HG03342 (cell line): ENCODE data around the gene NPM1.
"Not testable (repeated sequence)": the region's sequence is repeated elsewhere in the genome, so short reads cannot be mapped to it uniquely, and the experiment has no call there.

Experiments used
- ATAC-seq: cut with Tn5 transposase; IDR thresholded peaks from one replicate; pipeline ENCODE4 v1.9.1; 2021; ENCODE audit warnings: mild to moderate bottlenecking, moderate library complexity; ENCODE audit not compliant: unreplicated experiment

The NPM1 gene

GRCh38 chr5:171387345-171387969 lies at the start of gene NPM1:
NPM1 (plus strand) TSS chr5:171387849; CDS start chr5:171387949, 100 bp downstream.
- ATAC-seq = peak; percentile 86

GRCh38 chr5:171340042-171340441 lies 47.6 kb upstream of the NPM1 start:
- ATAC-seq = no peak

GRCh38 chr5:171340491-171340890 lies 47.2 kb upstream of the NPM1 start:
- no peak for ATAC-seq

- ATAC-seq = peak; percentile 78
Measured at GRCh38 chr5:171342362-171343111, 45.1 kb upstream of the NPM1 start.

- no peak for ATAC-seq
Measured at GRCh38 chr5:171344936-171345608, 42.6 kb upstream of the NPM1 start.

- no peak for ATAC-seq
Measured at GRCh38 chr5:171351536-171352073, 36.0 kb upstream of the NPM1 start.

- ATAC-seq = peak; percentile 94
Measured at GRCh38 chr5:171355302-171355724, 32.3 kb upstream of the NPM1 start.

GRCh38 chr5:171357843-171358242 lies 29.8 kb upstream of the NPM1 start:
- ATAC-seq = no peak

- not testable (repeated sequence) for ATAC-seq
Measured at GRCh38 chr5:171361151-171361550, 26.5 kb upstream of the NPM1 start.

GRCh38 chr5:171363249-171363648 lies 24.4 kb upstream of the NPM1 start:
- ATAC-seq = not testable (repeated sequence)

GRCh38 chr5:171363846-171364245 lies 23.8 kb upstream of the NPM1 start:
- ATAC-seq = peak; percentile 67

GRCh38 chr5:171365351-171365750 lies 22.3 kb upstream of the NPM1 start:
- no peak for ATAC-seq

GRCh38 chr5:171366645-171367044 lies 21.0 kb upstream of the NPM1 start:
- ATAC-seq = no peak

GRCh38 chr5:171367424-171368370 lies 20.0 kb upstream of the NPM1 start:
- ATAC-seq = peak; percentile 45

GRCh38 chr5:171369056-171369455 lies 18.6 kb upstream of the NPM1 start:
- no peak for ATAC-seq

- no peak for ATAC-seq
Measured at GRCh38 chr5:171369898-171370297, 17.8 kb upstream of the NPM1 start.

GRCh38 chr5:171370881-171371280 lies 16.8 kb upstream of the NPM1 start:
- not testable (repeated sequence) for ATAC-seq

- no peak for ATAC-seq
Measured at GRCh38 chr5:171371326-171371725, 16.3 kb upstream of the NPM1 start.

GRCh38 chr5:171379961-171380360 lies 7.7 kb upstream of the NPM1 start:
- ATAC-seq = no peak

GRCh38 chr5:171384416-171384815 lies 3.2 kb upstream of the NPM1 start:
- not testable (repeated sequence) for ATAC-seq
